Stromal cell of bone marrow (primary cell): ENCODE results near the gene NUTM2D.
"Not testable (repeated sequence)": the region's sequence is repeated elsewhere in the genome, so short reads cannot be mapped to it uniquely, and the experiment has no call there.

ENCODE experiments used
- DNase-seq: peaks from one replicate; pipeline ENCODE4 v3.0.0-alpha.2; 2012; ENCODE audit warnings: low read depth

NUTM2D gene

DNA sequence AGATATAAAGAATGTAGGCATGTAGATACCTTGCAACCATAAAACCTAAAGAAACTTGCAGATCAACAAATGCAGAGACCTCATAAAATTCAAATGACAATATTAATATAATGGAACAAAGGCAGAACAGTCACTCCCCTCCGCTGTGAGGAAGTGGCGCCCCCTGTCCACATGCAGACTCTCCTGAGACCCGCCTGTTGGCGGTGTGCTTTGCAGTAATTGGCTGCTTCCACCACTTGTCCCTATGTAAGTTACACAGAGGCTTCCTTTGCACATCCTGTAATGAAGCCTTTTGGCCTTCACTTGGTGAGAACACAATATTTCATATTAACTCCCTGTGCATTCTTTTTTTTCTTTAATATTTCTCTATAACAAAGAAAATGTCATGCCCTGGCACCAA, 21.6 kb downstream of the NUTM2D start:
- DNase-seq: not testable (repeated sequence)

GRCh38 chr10:87383149-87383857, 25.8 kb downstream of the NUTM2D start:
- DNase-seq: peak; percentile 18

GRCh38 chr10:87384283-87384682, 26.7 kb downstream of the NUTM2D start:
- not testable (repeated sequence) for DNase-seq

DNA sequence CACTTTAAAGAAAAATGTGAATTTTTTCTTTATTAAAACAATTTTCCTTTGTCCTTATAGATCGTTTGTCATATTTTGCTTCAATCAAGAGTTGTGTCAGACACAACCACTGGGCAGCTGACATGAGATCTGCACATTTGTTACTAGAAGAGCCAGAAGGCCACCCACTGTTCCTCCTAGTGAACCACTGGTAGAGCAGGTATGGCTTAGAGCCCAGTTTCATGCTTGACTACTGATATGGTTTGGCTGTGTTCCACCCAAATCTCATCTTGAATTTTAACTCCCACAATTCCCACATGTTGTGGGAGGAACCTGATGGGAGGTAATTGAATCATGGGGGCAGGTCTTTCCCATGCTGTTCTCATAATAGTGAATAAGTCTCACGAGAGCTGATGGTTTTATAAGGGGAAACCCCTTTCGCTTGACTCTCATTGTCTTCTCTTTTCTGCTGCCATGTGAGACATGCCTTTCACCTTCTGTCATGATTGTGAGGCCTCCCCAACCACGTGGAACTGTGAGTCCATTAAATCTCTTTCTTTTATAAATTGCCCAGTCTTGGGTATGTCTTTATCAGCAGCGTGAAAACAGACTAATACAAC, 28.3 kb downstream of the NUTM2D start:
- not testable (repeated sequence) for DNase-seq

GRCh38 chr10:87391360-87391759, 33.8 kb downstream of the NUTM2D start:
- not testable (repeated sequence) for DNase-seq

DNA sequence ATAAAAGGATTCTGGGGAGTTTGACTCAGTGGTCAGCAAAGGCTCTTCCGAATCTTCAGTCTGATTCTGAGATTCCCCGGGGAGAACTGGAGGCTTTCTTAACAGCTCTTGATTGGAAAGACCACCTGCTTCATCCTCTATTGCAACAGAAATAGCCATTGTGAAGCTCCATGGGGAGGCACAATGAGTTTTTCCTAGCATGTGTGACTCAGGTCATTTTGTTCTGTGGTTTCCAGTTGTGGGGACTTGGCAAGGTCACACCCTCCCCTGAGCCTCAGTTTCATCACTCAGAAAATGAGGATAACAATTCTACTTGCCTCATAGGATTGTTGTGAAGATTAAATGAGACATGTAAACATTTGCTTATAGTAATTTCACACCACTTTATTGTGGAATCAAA, 38.7 kb downstream of the NUTM2D start:
- DNase-seq: not testable (repeated sequence)

DNA sequence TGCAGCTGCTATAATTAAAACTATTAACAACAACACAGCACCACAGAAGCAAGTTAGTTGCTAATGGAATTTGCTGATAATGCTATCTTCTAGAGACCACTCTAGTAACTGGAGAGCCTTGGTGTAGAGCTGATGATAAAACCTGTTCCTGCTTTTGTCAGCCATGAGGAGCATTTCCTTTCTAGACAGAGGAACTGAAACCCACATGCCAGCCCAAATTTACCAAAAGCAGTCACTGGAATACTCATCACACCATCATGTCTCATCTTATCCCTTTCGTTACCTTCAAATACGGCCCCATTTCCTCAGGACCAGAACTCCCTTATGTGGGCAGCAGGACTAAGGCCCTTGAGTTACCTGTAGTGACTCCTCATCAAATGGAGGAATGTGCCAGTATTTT, 40.9 kb downstream of the NUTM2D start:
- not testable (repeated sequence) for DNase-seq

DNA sequence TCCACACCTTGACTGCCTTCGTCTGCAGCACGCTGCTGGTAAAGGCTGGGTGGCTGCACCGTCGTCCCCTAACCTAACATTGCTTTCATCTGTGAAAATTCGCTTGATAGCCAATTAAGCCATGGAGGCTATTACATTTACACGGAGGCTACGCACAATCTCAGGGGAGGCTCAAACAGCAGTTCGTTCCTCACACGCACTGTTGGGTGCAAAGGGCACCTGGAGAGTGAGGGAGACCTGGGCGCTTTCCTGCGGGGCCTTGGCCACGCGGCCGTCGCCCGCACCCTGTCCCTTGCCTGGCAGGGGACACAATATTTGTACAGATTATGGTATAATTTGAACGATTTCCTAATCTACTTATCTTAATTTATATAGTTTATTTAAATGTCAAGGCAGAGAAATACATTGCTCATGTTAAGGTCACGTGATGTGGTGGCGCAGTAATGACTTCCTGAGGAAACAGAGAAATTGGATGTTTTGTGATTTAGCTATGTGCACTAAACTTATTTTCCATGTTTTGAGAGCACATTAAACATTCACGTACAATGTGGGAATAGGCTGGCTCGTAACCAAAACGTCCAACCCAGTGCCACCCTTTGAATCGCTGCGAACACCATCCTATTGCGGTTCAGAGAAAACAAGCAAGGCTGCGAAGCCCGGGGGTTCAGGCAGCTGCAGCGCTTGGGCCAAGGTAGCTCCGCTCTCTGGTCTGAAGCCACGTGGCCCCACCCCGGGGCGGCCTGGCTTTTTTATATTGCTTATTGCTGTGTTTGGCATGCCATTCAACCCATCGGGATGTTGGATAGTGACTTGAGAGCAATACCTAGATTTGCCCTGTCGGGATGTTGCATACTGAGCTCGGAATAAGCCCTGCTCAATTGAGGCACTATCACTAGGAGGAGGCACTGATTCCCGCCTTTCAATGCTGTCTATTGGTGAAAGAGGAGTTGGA, 50.2 kb downstream of the NUTM2D start:
- DNase-seq: not testable (repeated sequence)

- DNase-seq: not testable (repeated sequence)
Observed at GRCh38 chr10:87413921-87414320, 56.4 kb downstream of the NUTM2D start.
